GM12878 (cell line): ENCODE measurements around the gene PPFIBP1.

Experiments used
- CEBPB ChIP-seq, 2 experiments: fragments of 150-350 bp in 1 of 2; IDR thresholded peaks; 2 replicates each; pipeline ENCODE4 v1.6.1; 2012 to 2014; ENCODE audit warnings: low read depth in 2 of 2, low read length in 2 of 2, borderline replicate concordance in 1 of 2, inconsistent platforms in 1 of 2
- CTCF ChIP-seq, 3 experiments: IDR thresholded peaks in 2 of 3; conservative IDR thresholded peaks in 1 of 3; 2 replicates each; pipeline ENCODE4 v1.5.1; 2011; ENCODE audit warnings: low read depth in 3 of 3, low read length in 3 of 3, mild to moderate bottlenecking in 3 of 3, control low read depth in 2 of 3, moderate library complexity in 2 of 3, inconsistent platforms in 1 of 3, mixed read lengths in 1 of 3; ENCODE audit not compliant: control insufficient read depth in 2 of 3, insufficient read depth in 1 of 3; ENCODE audit errors: extremely low read depth in 1 of 3
- EZH2 ChIP-seq: IDR thresholded peaks from 2 replicates; pipeline ENCODE4 v1.6.1; 2012; ENCODE audit warnings: low read depth, mild to moderate bottlenecking, control low read depth, inconsistent platforms, low read length, borderline replicate concordance; ENCODE audit not compliant: control insufficient read depth
- RAD21 ChIP-seq: IDR thresholded peaks from 2 replicates; pipeline ENCODE4 v1.6.1; 2011; ENCODE audit warnings: mild to moderate bottlenecking, low read depth, low read length, moderate library complexity; ENCODE audit not compliant: insufficient read depth
- YY1 ChIP-seq: IDR thresholded peaks from 2 replicates; pipeline ENCODE4 v1.6.1; 2011; ENCODE audit warnings: low read depth, mild to moderate bottlenecking, low read length
- TF ChIP-seq, protein P1 (sequence below): IDR thresholded peaks from 2 replicates; pipeline ENCODE4 v1.6.1; 2012; ENCODE audit warnings: mild to moderate bottlenecking, low read depth, low read length
- TF ChIP-seq, protein P2 (sequence below): IDR thresholded peaks from 2 replicates; pipeline ENCODE4 v1.6.1; 2012; ENCODE audit warnings: low read depth, low read length, improper control_type of control experiment
- TF ChIP-seq, protein P3 (sequence below): fragments of 450-650 bp; IDR thresholded peaks from 2 replicates; pipeline ENCODE4 v1.6.1; 2017; ENCODE audit warnings: mild to moderate bottlenecking, low read depth, inconsistent platforms; ENCODE audit not compliant: poor library complexity, severe bottlenecking

DNA sequence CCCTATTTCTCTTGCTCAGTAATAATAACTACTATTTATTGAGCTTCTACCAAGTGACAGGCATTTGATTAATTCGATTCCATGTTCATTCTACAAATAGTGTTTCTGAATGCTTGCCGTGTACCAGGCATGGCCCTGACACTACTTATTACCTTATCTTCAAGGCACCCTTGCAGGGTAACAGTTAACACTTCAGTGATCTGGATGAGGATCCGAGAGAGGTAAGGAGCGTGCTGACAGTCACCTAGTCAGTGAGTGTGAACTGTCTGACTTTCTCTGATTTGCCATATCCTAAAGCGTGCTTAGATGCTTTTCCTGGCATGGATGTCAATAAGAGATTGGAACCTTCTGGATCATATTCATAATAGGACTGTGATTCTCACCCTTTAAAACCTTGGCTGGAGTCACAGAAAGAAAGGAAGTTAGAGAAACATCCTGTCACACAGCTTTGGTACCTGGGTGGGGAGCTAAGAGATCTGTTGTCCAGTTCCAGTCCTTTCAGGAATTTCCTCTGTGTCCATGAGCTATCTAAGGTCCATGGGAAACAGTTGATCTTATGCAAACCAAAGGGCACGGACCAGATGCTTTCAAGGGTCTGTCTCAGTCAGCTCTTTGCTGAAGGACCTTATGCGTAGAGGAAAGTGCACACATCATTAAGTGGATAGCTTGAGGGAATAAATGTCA is 54.8 kb downstream of the PPFIBP1 start:
- no peak for TF ChIP-seq CEBPB (IDR thresholded peaks at IDR 0.05; ENCODE audit: borderline replicate concordance in 1 of 2, low read depth in 2 of 2, low read length in 2 of 2)
- TF ChIP-seq CTCF (IDR thresholded peaks at IDR 0.05 in 2 of 3, conservative IDR thresholded peaks at IDR 0.05 in 1 of 3; ENCODE audit: control insufficient read depth in 2 of 3, extremely low read depth in 1 of 3, insufficient read depth in 1 of 3, low read depth in 3 of 3, low read length in 3 of 3) = no peak
- TF ChIP-seq RAD21 = no peak
- TF ChIP-seq EZH2 = no peak
- no peak for TF ChIP-seq YY1
- TF ChIP-seq, protein P1, sequence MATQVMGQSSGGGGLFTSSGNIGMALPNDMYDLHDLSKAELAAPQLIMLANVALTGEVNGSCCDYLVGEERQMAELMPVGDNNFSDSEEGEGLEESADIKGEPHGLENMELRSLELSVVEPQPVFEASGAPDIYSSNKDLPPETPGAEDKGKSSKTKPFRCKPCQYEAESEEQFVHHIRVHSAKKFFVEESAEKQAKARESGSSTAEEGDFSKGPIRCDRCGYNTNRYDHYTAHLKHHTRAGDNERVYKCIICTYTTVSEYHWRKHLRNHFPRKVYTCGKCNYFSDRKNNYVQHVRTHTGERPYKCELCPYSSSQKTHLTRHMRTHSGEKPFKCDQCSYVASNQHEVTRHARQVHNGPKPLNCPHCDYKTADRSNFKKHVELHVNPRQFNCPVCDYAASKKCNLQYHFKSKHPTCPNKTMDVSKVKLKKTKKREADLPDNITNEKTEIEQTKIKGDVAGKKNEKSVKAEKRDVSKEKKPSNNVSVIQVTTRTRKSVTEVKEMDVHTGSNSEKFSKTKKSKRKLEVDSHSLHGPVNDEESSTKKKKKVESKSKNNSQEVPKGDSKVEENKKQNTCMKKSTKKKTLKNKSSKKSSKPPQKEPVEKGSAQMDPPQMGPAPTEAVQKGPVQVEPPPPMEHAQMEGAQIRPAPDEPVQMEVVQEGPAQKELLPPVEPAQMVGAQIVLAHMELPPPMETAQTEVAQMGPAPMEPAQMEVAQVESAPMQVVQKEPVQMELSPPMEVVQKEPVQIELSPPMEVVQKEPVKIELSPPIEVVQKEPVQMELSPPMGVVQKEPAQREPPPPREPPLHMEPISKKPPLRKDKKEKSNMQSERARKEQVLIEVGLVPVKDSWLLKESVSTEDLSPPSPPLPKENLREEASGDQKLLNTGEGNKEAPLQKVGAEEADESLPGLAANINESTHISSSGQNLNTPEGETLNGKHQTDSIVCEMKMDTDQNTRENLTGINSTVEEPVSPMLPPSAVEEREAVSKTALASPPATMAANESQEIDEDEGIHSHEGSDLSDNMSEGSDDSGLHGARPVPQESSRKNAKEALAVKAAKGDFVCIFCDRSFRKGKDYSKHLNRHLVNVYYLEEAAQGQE = no peak
- TF ChIP-seq, protein P2, sequence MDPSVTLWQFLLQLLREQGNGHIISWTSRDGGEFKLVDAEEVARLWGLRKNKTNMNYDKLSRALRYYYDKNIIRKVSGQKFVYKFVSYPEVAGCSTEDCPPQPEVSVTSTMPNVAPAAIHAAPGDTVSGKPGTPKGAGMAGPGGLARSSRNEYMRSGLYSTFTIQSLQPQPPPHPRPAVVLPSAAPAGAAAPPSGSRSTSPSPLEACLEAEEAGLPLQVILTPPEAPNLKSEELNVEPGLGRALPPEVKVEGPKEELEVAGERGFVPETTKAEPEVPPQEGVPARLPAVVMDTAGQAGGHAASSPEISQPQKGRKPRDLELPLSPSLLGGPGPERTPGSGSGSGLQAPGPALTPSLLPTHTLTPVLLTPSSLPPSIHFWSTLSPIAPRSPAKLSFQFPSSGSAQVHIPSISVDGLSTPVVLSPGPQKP = no peak
- TF ChIP-seq, protein P3, sequence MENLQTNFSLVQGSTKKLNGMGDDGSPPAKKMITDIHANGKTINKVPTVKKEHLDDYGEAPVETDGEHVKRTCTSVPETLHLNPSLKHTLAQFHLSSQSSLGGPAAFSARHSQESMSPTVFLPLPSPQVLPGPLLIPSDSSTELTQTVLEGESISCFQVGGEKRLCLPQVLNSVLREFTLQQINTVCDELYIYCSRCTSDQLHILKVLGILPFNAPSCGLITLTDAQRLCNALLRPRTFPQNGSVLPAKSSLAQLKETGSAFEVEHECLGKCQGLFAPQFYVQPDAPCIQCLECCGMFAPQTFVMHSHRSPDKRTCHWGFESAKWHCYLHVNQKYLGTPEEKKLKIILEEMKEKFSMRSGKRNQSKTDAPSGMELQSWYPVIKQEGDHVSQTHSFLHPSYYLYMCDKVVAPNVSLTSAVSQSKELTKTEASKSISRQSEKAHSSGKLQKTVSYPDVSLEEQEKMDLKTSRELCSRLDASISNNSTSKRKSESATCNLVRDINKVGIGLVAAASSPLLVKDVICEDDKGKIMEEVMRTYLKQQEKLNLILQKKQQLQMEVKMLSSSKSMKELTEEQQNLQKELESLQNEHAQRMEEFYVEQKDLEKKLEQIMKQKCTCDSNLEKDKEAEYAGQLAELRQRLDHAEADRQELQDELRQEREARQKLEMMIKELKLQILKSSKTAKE = no peak
